GM21360 (cell line): Measurements from ENCODE around the gene CACNA1C.

Experiments used
- ATAC-seq: cut with Tn5 transposase; IDR thresholded peaks from one replicate; pipeline ENCODE4 v1.9.1; 2021; ENCODE audit warnings: mild to moderate bottlenecking, moderate library complexity; ENCODE audit not compliant: unreplicated experiment

Gene CACNA1C

GRCh38 chr12:2227360-2227759 is 174.6 kb downstream of the CACNA1C start:
- no peak for ATAC-seq

- ATAC-seq = no peak
Measured at GRCh38 chr12:2228535-2228934, 175.7 kb downstream of the CACNA1C start.

- no peak for ATAC-seq
Measured at GRCh38 chr12:2229661-2230539, 177.1 kb downstream of the CACNA1C start.

GRCh38 chr12:2231011-2231595 is 178.3 kb downstream of the CACNA1C start:
- ATAC-seq = no peak

GRCh38 chr12:2231956-2232355 is 179.2 kb downstream of the CACNA1C start:
- no peak for ATAC-seq

- ATAC-seq = no peak
Measured at GRCh38 chr12:2233034-2233433, 180.2 kb downstream of the CACNA1C start.

GRCh38 chr12:2234091-2234490 is 181.3 kb downstream of the CACNA1C start:
- ATAC-seq = no peak

GRCh38 chr12:2234646-2235350 is 182.0 kb downstream of the CACNA1C start:
- no peak for ATAC-seq

GRCh38 chr12:2236506-2237294 is 183.9 kb downstream of the CACNA1C start:
- ATAC-seq = no peak

GRCh38 chr12:2238111-2238510 is 185.3 kb downstream of the CACNA1C start:
- ATAC-seq = no peak

- no peak for ATAC-seq
Measured at GRCh38 chr12:2239381-2239871, 186.6 kb downstream of the CACNA1C start.

- ATAC-seq = no peak
Measured at GRCh38 chr12:2240390-2240789, 187.6 kb downstream of the CACNA1C start.

GRCh38 chr12:2240984-2241383 is 188.2 kb downstream of the CACNA1C start:
- ATAC-seq = no peak

- no peak for ATAC-seq
Measured at GRCh38 chr12:2242216-2242615, 189.4 kb downstream of the CACNA1C start.

- ATAC-seq = no peak
Measured at GRCh38 chr12:2242816-2243215, 190.0 kb downstream of the CACNA1C start.

GRCh38 chr12:2243275-2243674 is 190.5 kb downstream of the CACNA1C start:
- ATAC-seq = no peak

GRCh38 chr12:2244013-2244861 is 191.4 kb downstream of the CACNA1C start:
- ATAC-seq = no peak

- ATAC-seq = no peak
Measured at GRCh38 chr12:2246358-2246757, 193.6 kb downstream of the CACNA1C start.

GRCh38 chr12:2247120-2247519 is 194.3 kb downstream of the CACNA1C start:
- no peak for ATAC-seq

- ATAC-seq = no peak
Measured at GRCh38 chr12:2247596-2247995, 194.8 kb downstream of the CACNA1C start.
